ENCODE results near the gene ATG14. TPM values are rescaled to one million over a fixed set of nuclear protein-coding genes. Genes with fewer than 3 reads are reported as not detected.

Gene ATG14
- total and polyA plus RNA-seq, 2 of the 13 experiments (the other 11 are each of a cell fraction or from before 2014, with no cell fraction given): 7.2 to 9.1 TPM

- TF ChIP-seq, protein P1, sequence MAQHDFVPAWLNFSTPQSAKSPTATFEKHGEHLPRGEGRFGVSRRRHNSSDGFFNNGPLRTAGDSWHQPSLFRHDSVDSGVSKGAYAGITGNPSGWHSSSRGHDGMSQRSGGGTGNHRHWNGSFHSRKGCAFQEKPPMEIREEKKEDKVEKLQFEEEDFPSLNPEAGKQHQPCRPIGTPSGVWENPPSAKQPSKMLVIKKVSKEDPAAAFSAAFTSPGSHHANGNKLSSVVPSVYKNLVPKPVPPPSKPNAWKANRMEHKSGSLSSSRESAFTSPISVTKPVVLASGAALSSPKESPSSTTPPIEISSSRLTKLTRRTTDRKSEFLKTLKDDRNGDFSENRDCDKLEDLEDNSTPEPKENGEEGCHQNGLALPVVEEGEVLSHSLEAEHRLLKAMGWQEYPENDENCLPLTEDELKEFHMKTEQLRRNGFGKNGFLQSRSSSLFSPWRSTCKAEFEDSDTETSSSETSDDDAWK (CRISPR knock-in tag; IDR thresholded peaks at IDR 0.05): no peak
- TF ChIP-seq KLF15 (CRISPR knock-in tag; IDR thresholded peaks at IDR 0.05; ENCODE audit: borderline replicate concordance) (peak; percentile 69; the same call in 1 of the 2 replicates), ZNF160 (CRISPR knock-in tag; IDR thresholded peaks at IDR 0.05) (peak; percentile 51; the same call in 1 of the 2 replicates), ZNF446 (CRISPR knock-in tag; IDR thresholded peaks at IDR 0.05) (no peak), MXI1 (IDR thresholded peaks at IDR 0.05; ENCODE audit: borderline replicate concordance, low read depth, low read length) (peak; percentile 91; the same call in 2 of the 3 replicates), ZSCAN5A (CRISPR knock-in tag; IDR thresholded peaks at IDR 0.05; ENCODE audit: borderline replicate concordance) (peak; percentile 70; the same call in 1 of the 2 replicates), MYNN (CRISPR knock-in tag; IDR thresholded peaks at IDR 0.05; ENCODE audit: low read depth) (0 out of 2 replicates have a peak, but pooled peaks have one; percentile 67), ZNF629 (CRISPR knock-in tag; conservative IDR thresholded peaks at IDR 0.05) (no peak), KAT7 (CRISPR knock-in tag; IDR thresholded peaks at IDR 0.05; ENCODE audit: borderline replicate concordance) (no peak; the same call in 1 of the 2 replicates), GZF1 (CRISPR knock-in tag; IDR thresholded peaks at IDR 0.05) (no peak), ZNF121 (CRISPR knock-in tag; IDR thresholded peaks at IDR 0.05) (no peak), ZNF101 (CRISPR knock-in tag; IDR thresholded peaks at IDR 0.05; ENCODE audit: borderline replicate concordance, low read depth) (no peak), PITX1 (CRISPR knock-in tag; IDR thresholded peaks at IDR 0.05) (no peak), HNRNPL (IDR thresholded peaks at IDR 0.05; ENCODE audit: low read depth, low read length) (no peak), NFKBIZ (CRISPR knock-in tag; IDR thresholded peaks at IDR 0.05) (0 out of 2 replicates have a peak, but pooled peaks have one; percentile 48), CHD4 (IDR thresholded peaks at IDR 0.05; ENCODE audit: borderline replicate concordance, low read length) (no peak), TBX3 (IDR thresholded peaks at IDR 0.05; ENCODE audit: borderline replicate concordance) (no peak), ZBTB7B (CRISPR knock-in tag; IDR thresholded peaks at IDR 0.05) (0 out of 2 replicates have a peak, but pooled peaks have one; percentile 54)
- TF ChIP-seq, protein P2, sequence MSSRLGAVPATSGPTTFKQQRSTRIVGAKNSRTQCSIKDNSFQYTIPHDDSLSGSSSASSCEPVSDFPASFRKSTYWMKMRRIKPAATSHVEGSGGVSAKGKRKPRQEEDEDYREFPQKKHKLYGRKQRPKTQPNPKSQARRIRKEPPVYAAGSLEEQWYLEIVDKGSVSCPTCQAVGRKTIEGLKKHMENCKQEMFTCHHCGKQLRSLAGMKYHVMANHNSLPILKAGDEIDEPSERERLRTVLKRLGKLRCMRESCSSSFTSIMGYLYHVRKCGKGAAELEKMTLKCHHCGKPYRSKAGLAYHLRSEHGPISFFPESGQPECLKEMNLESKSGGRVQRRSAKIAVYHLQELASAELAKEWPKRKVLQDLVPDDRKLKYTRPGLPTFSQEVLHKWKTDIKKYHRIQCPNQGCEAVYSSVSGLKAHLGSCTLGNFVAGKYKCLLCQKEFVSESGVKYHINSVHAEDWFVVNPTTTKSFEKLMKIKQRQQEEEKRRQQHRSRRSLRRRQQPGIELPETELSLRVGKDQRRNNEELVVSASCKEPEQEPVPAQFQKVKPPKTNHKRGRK (CRISPR knock-in tag; IDR thresholded peaks at IDR 0.05): no peak
- TF ChIP-seq, protein P3, sequence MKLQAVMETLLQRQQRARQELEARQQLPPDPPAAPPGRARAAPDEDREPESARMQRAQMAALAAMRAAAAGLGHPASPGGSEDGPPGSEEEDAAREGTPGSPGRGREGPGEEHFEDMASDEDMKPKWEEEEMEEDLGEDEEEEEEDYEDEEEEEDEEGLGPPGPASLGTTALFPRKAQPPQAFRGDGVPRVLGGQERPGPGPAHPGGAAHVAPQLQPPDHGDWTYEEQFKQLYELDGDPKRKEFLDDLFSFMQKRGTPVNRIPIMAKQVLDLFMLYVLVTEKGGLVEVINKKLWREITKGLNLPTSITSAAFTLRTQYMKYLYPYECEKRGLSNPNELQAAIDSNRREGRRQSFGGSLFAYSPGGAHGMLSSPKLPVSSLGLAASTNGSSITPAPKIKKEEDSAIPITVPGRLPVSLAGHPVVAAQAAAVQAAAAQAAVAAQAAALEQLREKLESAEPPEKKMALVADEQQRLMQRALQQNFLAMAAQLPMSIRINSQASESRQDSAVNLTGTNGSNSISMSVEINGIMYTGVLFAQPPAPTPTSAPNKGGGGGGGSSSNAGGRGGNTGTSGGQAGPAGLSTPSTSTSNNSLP (IDR thresholded peaks at IDR 0.05; ENCODE audit: low read depth, low read length): no peak
Observed at GRCh38 chr14:55411426-55412389, at the start of gene ATG14 (continued).

Data from HepG2 (cell line).